GM18519 (cell line): ENCODE results near the gene RNF44.

Source experiments
- ATAC-seq: cut with Tn5 transposase; IDR thresholded peaks from one replicate; pipeline ENCODE4 v1.9.1; 2021; ENCODE audit warnings: mild to moderate bottlenecking, moderate library complexity; ENCODE audit not compliant: unreplicated experiment, low FRiP score

RNF44 gene

DNA sequence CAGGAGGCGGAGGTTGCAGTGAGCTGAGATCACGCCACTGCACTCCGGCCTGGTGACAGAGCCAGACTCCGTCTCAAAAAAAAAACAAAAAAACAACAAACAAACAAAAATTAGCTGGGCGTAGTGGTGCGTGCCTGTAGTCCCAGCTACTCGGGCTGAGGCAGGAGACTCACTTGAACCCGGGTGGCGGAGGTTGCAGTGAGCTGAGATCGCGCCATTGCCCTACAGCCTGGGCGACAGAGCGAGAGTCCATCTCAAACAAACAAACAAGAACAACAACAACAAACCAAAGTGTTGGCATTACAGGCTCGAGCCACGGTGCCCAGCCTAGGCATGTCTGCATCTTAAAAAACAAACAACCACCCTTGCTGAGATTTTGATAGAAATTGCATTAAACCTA is 12.2 kb downstream of the RNF44 start:
- no peak for ATAC-seq

DNA sequence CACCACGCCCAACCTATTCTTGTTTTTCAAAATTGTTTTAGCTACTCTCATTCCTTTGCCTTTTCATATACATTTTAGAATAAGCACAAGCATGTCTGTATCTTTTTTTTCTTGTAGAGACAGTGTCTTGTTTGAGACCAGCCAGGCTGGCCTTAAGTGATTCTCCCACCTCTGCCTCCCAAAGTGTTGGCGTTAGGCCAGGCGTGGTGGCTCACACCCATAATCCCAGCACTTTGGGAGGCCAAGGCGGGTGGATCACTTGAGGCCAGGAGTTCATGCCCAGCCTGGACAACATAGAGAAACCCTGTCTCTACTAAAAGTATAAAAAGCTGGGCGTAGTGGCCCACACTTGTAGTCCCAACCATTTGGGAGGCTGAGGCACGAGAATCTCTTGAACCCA is 13.1 kb downstream of the RNF44 start:
- ATAC-seq = no peak

DNA sequence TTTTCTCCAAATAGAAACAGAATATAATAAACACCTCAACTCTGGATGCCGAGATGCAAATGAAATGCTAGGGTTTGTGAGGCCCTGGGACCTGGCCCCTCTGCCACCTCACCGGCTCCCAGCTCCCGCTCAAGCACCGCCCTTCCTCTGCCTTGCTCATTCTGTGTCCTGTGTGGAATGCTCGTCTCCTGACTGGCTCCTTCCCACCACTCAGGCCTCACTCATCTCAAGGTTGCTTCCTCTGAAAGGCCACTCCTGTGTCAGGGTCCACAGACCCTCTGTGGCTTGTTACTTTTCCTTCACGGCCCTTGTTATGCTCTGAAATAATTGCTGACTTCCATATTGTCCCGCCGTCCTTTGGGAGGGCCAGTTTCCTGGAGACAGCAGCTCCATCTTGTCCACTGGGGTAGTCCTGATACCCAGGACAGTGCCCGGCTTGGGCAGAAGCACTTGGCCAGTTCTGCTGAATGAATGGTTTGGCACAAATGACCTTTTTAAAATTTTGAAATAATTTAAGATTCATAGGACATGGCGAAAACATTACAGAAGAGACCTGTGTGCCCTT is 15.4 kb downstream of the RNF44 start:
- no peak for ATAC-seq

DNA sequence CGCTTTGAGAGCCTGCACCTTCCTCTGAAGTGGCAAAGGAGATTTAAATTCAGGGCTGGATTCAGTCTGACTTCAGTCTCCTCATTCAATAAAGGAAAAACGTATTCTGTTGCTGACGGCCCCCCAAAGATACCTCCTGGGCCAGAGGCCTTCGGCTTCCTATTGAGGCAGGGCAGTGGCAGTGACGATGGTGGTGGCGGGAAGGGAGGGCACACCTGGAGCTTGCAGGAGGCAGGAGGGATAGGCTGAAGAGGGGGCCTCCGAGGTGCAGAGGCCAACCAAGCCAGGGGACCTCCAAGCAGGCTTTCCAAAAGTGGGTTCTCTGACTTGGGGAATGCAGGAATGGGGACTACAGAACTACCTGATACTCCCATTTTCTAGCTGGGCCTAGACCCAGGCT is 15.9 kb downstream of the RNF44 start:
- no peak for ATAC-seq

DNA sequence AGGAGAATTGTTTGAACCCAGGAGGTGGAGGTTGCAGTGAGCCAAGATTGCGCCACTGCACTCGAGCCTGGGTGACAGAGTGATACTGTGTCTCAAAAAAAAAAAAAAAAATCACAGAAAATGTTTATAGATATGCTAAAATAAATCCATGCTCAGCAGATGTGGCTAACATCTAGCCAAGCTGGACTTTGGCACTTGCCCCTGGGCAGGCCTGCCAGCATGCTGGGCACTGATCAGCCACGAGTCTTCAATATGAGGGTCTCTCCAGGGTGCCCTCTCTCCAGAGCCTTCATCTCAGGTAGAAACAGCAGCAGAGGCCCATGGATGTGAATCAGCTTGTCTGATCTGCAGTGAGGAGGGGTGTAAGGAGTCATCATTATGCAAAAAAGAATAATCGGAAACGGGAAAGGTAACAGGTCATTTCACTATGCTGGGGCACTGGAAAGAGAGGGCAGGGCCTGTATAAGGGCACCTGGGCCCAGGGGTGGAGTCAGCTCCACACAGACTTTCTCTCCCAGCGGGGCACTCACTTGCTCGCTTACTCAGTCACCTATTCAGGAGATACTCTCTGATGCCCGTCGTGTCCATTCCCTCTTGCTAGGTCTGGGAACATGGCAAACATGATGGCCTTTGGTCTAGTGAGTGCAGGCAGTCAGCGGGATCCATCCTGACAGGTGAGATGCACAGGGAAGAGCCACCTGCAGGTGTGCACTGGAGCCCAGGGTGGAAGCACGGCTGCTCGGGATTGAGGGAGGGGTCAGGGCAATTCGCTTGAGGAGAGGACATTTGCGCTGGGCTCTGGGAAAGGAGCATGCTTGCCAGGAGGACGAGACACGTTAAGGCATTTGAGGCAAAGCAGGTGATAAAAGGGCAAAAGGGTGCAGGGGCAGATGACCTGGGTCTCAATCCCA is 17.1 kb downstream of the RNF44 start:
- ATAC-seq = no peak

DNA sequence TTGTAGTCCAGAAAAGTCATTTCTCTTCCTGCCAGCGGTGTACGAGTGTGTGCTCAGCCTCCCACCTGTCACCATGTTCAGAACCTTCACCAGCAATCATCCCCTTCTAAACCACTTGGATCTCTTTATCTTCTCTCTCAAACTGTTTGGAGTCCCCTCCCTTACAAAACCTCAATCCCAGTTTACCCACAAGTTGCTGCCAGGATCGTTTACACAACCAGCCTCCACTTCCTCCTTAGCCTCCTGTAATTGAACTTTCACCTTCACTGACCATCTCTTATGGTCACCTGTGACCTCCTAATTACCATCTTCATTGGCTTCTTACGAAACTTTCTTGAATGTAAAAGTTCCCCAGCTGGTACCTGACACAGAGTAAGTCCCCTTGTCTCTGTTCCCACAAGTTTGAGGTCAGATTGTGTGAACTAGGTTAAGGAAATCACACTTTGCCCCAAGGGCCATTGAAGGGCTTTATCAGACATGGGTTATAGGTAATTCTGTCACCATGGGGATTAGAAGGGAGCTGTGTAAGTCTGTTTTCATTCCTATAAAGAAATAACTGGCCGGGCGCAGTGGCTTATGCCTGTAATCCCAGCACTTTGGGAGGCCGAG is 20.0 kb downstream of the RNF44 start:
- ATAC-seq = no peak

DNA sequence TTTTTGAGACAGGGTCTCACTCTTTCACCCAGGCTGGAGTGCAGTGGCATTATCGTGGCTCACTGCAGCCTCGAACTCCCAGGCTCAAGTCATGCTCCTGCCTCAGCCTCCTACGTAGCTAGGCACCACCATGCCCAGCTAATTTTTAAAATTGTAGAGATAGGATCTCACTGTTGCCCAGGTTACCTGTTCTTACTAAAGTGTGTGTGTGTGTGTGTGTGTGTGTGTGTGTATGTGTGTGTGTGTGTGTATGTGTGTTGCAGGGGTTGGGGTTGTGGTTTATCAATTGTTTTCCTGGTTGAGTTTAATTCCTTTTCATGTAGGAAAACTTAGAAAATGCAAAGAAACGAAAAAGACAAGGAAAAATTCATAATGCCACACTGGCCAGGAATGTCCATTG is 21.8 kb downstream of the RNF44 start:
- no peak for ATAC-seq

DNA sequence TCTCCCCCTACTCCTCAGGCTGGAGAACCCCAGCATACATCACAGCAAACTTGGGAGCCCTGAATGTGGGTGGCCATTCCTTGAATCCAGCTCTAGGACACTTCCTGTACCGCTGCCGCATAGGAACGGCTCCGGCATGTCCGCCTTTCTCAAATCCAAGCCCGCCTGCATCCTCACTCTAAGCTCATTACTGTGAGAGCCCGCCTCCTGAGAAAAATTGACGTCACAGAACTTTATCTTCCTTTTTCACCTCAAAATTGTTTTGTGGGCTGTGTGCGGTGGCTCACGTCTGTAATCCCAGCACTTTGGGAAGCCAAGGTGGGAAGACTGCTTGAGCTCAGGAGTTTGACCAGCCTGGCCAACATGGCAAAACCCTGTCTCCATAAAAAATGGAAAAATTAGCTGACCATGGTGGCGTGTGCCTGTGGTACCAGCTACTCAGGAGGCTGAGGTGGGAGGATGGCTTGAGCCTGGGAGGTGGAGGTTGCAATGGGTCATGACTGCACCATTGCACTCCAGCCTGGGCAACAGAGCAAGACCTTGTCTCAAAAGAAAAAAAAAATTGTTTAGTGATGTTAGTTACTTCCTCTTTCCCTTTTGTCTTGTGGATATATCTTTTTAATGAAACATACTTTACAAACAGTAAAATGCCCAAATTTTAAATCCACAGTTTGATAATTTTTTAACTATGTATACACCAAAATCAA is 22.8 kb downstream of the RNF44 start:
- ATAC-seq = no peak

DNA sequence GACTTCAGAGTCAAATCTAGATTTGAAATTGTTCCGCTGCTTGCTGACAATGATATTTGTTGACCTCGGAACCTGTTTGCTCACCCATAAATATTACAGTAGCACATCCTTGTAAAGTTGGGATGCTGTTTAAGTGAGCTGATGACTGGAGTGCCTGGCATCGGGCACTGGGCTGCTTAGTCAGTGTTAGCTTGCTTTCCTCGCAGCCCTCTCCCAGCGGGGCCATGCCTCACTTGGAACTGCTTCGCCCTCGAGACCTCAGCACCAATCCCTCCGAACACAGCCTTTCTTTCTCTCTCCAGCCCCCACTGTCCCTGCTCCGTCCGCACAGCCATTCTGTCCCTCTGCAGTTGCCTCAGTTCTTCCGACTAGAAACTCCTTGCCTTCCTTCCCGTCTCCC is 23.4 kb downstream of the RNF44 start:
- ATAC-seq = no peak

DNA sequence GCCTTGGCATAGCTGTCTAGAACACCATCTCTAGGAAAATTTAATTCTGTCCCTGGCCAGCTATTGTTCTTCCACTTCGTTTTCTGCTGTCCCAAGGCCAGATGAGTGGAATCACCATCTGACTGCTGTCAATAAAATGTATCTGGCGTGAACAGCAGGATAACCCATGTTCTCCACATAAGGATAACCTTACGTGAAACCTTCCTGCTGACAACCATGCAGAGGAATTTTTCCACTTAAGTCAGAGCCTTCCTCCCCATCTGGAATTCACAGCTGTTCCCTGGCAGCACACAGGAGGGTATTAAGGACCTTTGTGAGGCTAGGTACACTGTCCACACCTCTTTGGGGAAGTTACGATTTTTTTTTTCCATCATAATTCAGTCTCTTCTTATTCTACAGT is 28.6 kb downstream of the RNF44 start:
- ATAC-seq = no peak

DNA sequence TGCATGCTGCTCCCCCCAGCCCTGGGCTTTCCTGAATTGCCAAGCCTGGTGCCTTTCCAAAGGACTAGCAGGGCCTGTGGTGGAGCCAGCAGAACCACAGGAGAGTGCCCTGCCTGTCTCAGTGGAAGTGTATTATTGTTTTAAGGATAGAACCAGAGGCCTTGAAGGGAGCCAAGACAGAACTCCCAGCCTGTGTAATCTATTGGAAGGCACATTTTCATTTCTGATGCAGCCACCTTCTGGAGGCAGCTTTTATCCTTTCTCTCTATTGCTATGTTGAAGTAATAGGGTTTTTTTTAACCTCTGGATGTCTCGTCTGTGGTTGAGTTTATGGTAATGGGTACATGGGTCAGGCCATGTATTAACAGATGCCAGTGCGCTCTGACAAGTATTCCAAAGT is 29.3 kb downstream of the RNF44 start:
- no peak for ATAC-seq

DNA sequence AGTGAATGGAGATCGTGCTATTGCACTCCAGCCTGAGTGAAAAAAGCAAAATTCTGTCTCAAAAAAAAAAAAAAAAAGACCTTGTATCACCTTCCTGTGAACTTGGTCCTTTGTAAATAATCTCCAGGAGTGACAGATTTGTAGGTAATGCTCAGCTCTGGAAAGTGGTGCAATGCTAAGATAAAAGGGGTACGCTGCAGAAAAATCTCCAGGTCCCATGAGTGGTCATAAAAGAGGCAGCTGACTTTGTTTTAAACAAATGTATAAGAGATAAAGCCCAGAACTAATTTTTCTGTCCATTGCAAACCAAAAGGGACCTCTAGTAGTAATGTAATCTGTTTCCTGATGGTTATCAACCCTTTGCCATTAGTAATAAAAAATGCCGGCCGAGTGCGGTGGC is 33.7 kb downstream of the RNF44 start:
- no peak for ATAC-seq

DNA sequence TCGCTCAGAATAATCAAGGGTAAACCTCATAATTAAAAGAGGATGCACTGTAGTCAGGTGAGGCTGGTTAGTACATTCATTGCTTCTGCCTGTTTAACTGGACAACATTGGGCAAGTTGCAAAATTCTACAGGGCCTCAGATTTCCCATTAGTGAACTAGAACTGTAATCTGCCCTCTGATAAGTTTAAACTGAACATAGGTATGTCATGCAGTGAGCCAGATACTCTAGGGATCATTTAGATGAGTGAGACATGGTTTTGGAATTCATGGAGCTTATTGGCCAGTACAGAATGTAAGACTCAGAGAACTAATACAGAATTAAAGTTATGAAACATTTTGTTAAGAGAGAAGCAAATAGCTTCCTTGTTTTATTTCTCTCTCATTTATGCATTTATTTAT is 35.9 kb downstream of the RNF44 start:
- ATAC-seq = no peak

DNA sequence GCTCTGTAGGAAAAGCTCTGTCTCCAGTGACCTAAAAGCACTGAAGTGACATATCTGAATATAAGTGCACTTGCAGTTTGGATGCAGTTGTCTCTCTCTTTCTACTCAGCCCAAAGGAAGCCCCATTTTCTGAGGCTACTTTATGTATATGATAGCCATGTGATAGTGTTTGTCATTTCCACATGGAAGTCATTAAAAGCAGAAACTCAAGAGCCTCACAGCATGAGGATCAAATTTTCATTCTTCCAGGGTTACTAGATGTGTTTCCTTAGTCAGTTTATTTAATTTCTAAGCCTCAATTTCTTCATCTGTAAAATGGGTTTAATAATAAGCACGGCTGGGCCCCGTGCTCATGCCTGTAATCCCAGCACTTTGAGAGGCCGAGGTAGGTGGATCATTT is 36.7 kb downstream of the RNF44 start:
- no peak for ATAC-seq

DNA sequence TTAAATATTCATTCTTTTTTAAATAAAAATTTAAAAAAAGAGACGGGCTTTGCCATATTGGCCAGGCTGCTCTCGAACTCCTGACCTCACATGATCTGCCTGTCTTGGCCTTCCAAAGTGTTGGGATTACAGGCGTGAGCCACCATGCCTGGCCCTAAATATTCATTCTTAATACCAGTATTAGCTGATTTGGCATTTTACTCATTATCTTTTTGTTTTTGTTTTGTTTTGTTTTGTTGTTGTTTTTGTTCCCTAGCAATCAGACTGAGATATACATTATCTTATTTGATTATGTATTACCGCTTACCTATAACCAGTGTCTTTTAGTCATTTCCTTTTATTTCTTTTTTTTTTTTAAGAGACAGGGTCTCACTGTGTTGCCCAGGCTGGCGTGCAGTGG is 37.9 kb downstream of the RNF44 start:
- no peak for ATAC-seq

DNA sequence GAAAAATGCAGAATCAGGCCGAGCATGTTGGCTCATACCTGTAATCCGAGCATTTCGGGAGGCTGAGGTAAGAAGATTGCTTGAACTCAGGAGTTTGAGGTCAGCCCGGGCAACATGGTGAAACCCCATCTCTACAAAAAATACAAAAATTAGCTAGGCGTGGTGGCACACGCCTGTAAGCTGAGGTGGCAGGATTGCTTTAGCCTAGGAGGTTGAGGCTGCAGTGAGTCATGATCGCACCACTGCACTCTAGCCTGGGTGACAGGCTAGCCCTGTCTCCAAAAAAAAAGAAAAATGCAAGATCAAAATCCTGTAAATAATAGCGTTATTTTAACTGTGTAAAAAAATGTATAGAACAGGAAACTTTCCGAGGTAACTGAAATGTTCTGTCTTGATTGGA is 39.4 kb downstream of the RNF44 start:
- no peak for ATAC-seq

DNA sequence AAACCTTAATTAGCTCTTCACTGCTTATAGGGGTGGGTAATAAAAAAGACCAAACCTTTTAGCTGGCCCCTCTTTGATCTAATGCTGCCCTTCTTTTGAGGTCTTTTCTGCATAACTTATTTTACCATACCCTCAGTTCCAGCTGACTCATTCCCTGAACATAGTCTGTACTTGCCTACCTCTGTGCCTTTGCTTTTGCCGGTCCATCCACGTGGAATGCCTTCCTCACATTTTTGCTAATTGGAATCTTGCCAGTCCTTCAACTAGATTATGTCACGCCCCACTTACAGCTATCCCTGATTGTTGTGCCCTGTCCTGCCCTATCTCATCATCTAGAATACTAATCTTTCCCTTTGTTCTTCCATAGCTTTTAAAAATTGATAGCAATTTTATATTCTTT is 44.8 kb downstream of the RNF44 start:
- ATAC-seq = no peak

DNA sequence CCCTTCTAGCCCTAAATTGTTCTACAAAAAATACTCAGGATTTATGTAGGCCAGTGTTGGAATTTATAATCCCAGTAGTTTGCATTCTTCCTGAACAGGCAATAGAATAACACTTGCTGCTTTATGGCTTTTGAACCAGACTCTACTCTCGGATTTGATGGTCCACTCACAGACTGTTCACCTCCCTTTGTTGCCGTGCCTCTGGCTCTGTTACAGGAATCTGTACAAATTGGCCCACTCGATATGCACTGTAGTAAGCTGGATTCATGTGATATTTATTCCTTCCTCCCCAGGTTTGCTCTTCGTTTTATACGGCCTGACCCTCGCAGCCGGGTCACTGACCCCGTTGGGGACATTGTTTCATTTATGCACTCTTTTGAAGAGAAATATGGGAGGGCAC is 45.3 kb downstream of the RNF44 start:
- ATAC-seq = no peak

DNA sequence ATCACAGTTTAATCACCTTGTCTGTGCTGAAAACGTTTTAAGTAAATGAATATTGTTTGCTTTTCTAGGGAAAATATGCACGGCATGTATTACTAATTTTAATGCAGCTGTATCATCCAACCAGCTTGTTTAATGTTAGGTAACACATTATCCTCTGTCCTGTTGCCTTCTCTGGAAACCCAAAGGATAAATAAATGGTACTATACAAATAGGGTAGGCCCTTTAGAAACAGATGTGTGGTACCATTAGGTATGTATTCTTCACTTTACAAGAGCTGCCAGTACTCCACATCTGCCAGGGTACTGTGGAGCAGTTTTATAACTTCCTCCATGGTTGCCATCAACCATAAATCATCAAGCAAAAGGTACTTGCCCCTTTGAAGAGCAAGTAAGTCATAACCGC is 46.1 kb downstream of the RNF44 start:
- no peak for ATAC-seq

DNA sequence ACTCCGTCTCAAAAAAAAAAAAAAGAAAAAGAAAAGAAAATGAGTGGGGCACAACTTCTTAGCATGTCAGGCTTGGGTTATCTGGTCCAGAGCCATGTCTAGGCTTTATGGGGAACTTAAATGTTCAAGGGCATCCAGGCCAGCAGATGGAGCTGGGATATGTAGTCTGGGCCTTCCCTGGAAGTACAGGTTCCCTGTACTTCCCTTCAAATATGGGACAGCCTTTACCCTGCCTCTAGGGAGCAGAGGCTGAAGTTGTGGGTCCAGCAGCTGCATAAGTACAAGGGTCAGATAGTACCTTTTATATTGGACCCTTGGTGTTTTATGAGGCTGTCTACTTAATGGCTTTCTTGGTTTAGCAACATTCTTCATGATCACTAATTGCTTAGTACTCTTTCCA is 46.9 kb downstream of the RNF44 start:
- no peak for ATAC-seq

DNA sequence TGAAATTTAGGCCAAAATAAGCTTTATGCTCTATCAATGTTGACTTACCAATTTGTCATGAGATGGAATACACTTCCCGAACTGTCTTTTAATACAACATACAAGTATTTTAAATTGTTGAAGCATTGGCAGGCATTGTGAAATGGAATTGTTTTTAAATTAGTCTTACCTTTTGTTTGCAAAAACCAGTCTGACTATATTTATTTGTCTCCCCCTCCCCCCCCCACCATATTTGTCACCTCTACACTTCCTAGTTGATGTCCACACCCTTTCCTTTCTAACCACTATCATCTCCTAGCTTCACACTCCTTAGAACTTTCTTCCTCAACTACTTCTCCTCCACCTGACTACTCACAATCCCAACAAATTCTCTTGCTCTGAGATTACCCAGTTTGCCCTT is 48.1 kb downstream of the RNF44 start:
- ATAC-seq = no peak
